ENCODE results near the gene CFAP91.
A peak's percentile ranks its signal among the peaks of the same experiment; 100 is the strongest.
"Not testable (repeated sequence)": the region's sequence is repeated elsewhere in the genome, so short reads cannot be mapped to it uniquely, and the experiment has no call there.

Gene CFAP91

DNA sequence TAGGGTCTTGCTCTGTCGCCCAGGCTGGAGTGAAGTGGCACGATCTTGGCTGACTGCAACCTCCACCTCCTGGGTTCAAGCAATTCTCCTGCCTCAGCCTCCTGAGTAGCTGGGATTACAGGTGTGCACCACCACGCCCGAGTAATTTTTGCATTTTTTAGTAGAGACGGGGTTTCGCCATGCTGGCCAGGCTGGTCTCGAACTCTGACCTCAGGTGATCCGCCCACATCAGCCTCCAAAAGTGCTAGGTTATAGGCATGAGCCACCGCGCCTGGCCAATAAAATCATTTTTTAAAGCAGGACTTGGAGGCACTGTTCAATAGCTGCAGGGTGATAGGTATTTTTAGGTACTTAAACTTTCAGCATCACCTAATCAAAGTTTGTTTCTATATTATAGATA lies 24.6 kb upstream of the CFAP91 start:
- not testable (repeated sequence) for DNase-seq

DNA sequence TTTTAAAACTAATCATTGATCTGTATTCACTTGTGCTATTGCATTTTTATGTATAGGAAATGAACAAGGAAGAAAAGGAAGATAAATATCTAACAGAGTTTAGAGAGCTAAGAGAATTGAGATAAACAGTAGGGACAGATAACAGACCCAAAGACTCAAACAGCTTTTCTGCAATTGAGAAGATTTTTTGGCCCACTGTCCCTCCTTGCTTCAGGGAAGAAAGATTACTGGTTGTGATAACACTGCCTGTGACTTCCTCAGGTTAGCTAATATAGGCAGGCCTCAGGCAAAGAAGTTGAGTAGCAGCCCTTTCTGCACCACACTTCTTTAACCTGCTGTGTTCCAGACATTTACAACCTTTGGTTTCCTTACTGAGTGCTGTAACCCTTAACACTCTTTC lies 22.9 kb upstream of the CFAP91 start:
- DNase-seq, result no peak

GRCh38 chr3:119681279-119681678 lies 21.5 kb upstream of the CFAP91 start:
- DNase-seq, result peak; percentile 56

- no peak for DNase-seq
Observed at GRCh38 chr3:119683421-119683820, 19.4 kb upstream of the CFAP91 start.

DNA sequence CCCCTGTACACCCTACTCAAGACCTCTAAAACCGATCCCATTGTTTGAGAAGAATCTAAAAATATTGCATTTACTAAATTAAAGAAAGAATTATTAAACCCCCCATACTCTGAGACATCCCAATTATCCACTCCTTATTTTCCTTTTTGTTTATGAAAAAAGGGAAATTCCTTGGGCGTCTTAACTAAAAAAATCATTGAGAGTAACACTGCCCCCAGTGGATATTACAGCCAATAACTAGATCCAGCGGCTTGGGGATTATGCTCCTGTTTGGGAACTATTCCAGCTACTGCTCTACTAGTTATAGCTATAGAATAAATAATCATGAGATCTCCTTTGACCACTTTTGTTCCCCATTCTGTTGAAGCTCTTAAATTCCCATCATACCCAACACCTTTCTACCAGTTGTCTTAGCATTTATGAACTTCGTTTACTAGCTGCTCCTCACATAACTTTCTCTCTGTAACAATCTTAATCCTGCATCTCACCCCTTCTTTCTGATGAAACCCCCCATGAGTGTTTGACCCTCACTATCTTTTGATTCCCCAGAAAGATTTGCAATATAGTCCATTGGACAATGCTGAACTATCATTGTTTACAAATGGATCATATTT lies 12.7 kb upstream of the CFAP91 start:
- DNase-seq, result no peak

DNA sequence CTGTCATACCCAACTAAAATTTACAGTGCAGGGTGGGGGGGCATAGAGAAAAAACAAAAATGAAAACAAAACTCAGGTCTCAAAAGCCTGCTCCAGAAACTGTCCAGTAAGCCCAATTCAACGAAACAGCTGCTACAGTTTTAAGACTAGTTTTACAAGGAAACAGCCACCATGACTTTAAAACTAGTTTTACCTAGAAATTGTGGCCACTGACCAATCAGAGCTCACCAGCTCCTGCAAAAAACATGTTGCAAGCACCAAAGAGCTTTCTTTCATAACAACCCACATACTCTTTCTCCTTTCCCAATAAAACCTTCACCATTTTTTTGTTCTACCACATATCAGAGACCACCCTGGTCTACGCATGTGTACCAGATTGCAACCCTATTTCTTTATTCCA lies 7.3 kb upstream of the CFAP91 start:
- DNase-seq, result no peak

DNA sequence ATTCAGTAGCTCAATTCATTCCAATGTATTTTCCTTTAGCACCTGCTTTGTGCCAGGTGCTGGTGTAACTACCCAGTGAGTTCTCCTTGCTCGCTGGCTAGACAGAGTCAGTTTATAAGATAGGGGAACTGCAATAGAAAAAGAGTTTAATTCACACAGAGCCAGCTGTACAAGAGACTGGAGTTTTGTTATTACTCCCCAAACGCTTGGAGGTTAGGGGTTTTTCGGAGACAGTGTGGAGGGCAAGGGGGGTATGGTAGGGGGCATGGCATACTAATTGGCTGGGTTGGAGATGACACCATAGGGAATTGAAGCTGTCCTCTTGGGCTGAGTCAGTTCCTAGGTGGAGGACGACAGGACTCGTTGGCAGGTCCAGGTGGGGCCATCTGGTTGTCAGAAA lies 5.4 kb upstream of the CFAP91 start:
- no peak for DNase-seq

DNA sequence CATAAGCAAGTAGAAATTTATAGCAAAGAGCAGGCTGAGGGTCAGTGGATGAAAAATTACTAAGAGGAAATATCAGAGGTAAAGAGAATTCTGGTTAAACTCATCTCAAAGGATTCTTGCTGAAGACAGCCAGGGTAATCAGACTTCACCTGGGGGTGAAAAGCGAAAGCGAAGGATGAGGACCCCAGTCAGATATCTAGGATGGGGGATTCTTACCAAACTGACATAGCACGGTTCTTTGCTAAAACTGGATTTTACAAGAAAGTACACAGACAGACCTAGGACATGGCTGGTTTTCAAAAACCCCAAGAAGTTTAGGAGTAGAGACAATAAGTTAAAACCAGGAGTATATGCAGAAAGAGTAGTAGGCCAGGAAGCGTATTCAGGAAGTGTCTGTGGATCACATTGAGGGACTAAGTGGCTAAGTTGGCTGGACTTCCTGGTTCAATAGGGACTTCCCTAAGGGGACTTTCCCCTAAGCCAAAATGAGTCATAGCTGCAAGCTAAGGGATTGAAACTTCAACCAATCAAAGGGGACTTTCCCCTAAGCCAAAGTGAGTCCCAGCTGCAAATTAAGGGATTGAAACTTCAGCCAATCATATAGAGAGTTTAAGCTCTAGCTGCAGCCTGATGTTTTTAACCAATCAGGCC lies 2.4 kb upstream of the CFAP91 start:
- peak; percentile 81 for DNase-seq

GRCh38 chr3:119700920-119701734 lies 1.7 kb upstream of the CFAP91 start:
- DNase-seq, result no peak

DNA sequence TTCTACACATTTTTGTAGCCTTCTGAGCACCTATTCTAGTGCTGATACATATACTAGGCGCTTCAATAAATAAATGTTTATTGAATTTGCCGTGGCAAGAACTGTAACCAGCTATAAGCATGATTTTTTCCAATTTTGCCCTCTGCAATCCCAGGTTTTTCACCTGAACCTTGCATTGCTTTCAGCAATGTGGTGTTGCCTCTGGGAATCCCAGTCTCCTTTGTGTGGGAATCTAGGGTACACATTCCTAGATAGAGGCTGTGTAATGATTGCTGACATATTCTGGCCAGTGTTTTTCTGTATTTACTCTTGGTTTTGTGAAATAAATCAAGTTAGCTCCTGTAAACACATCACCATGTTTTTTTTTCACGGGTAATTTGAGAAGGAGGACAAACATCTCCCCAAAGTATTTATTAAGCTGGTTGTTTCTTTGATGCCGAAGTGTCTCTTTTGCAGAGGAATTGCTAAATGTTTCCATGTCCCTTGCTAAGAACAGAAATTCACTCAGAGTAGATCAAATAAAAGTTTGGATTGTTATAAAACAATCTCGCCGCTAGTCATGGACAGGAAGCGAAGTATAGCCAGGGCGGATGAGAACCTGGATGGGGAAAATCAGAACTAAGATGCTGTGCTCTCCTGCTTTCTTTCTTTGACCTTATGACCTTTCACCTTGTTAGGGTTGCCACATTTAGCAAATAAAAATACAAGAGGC lies 1.2 kb downstream of the CFAP91 start:
- no peak for DNase-seq

- no peak for DNase-seq
Observed at GRCh38 chr3:119715105-119715504, 12.3 kb downstream of the CFAP91 start.

DNA sequence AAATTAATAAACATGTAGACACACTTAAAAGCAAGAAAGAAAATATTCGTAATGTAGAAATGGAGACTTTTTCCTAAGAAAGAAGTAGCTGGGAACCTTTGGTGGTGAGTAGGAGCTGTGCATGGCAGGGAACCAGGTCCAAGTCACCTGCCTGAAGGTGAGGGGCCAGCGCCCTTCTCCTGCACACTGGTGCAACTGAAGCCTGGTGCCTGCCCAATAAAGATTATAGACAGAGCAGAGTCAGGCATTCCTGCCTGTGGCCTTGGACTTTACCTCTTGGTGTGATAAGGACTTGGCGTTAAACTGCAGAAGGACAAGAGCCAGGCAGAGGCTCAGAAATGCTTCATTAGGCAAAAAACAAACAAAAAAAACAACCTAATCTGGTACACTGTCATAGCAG lies 14.2 kb downstream of the CFAP91 start:
- DNase-seq, result no peak

- DNase-seq, result no peak
Observed at GRCh38 chr3:119717520-119717919, 14.7 kb downstream of the CFAP91 start.

- no peak for DNase-seq
Observed at GRCh38 chr3:119723022-119723421, 20.2 kb downstream of the CFAP91 start.

DNA sequence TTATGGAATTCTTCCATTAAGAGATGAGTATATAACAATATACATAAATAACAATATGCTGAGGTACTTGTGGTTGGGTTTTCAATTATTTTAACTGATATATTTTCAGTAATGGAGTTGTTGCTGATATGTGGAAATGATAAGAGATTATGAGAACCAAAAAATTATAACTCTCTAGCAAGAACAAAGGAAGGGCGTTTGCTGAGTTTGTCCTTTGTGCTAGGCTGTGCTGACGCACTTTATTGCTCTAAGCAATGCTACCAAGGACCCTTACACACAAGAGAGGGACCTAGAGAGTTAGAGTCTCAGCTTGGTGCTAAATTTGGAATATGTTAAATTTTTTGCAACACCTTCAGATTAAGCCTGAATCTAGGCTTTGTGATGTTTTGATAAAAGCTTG lies 24.1 kb downstream of the CFAP91 start:
- DNase-seq, result no peak

DNA sequence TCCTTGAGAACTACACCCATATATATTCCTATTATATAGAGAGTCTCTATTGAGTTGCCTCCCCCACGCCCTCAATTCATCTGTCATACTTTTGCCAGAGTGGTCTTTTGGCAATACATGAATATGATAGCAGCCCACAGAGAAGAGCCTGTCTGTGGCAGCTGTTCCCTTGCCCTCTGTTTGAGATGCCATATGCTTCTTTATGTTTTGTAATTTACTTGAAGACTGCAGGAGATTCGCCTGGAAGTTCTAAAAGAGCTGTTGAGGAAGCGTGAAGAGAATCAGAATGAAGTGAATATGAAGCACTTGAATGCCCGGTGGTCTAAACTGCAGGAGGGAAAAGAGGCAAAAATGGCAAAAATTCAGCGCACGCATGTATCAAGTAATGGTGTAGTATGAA lies 27.2 kb downstream of the CFAP91 start:
- no peak for DNase-seq

GRCh38 chr3:119731560-119732343 lies 28.9 kb downstream of the CFAP91 start:
- DNase-seq, result peak; percentile 44

DNA sequence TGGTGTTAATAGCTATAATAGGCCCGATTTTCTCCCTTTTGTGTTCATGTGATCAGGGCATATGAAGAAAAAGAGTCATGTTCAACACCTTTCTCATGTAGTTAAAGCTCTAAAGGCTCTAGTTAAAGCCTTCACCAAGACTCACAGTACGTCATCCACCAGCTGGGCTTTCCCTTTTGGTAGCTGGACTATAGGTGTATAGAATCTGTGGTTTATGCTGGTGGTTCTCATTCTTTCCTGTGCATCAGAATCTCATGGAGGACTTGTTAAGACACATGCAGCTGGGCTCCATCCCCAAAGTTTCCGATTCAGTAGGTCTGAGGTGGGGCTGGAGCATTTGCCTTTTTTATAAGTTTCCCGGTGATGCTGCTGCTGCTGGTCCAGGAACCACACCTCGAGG lies 31.0 kb downstream of the CFAP91 start:
- no peak for DNase-seq

- DNase-seq, result no peak
Observed at GRCh38 chr3:119738741-119739140, 35.9 kb downstream of the CFAP91 start.

DNA sequence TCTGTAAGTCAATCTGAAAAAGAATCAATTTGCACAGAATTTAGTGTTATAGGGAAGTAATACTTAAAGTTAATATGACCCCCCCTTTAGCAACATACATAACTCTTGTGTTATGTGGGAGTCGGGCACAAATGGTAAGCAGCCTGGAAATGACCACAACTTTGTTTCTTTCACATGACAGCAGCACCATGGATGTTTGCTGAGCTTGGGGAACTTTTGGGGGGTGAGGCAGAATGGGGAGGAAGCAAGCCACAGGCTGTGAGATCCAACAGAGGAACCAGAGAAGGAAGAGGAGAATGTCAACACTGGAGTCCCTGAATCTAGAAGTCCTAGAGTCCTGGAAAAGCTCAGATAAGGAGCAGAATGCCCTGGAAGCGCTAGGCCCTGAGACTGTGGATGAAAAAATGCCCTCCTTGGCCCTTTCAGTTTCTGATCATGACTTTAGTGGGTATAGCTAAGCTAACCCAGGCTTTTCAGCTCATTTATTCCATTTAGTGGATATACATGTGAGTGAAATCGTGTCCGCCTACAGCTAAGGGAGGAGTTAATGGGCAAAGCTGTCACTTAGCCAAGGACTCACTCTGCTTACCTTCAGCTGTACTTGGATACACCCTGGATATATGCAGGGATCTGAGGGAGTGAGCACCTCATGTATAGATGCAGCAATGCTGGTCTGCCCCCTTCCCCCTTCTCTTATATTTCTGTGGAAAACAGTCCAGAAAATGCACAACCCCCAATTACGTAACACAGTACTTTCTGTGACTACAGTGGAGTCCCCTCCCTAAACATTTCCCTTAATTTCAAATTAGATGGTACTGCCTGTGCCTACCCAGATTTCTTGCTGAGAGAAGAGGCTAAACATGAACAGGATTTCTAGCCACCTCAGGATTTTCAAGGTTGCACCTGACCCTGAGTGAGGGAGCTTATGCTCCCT lies 39.1 kb downstream of the CFAP91 start:
- no peak for DNase-seq

DNA sequence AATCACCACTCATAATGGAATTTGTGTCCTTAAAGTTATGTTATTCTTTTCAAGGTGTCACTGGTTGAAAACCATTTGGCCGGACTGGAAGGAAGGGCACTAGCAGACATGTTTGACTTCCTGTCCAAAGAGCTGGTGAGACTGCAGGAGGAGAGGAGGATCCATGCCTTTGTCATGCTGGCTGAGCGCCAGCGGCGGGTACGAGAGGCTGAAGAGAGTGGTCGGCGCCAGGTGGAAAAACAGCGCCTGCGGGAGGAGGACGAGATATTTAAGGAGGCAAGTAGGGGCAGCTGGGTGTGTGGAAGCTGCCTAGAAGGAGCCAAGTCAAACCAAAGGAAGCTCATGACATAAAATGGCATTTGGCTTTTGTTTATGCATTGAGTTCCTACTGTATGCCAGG lies 41.1 kb downstream of the CFAP91 start:
- no peak for DNase-seq

DNA sequence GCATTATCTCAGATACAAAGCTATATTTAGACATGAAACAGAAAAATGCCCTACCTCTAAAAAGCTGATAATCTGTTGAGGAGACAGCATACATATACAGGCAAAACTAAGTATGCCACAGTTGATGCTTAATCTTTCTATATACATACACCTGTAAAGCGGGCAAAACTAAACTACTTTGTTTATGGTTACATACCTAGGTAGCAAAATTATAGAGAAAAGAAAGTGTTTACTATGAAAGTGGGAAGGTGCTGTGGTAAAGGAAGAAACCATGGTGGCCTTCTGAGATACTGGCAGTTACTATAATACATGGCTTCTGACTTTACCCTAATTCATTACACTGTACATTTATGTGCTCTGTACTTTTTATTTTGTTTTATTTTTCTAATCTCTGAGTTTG lies 43.1 kb downstream of the CFAP91 start:
- no peak for DNase-seq

Measured in activated CD4-positive, alpha-beta T cell treated with anti-CD3 and anti-CD28 coated beads, Interleukin-2, Interleukin-6, amounts not matched to agents 100 ng/mL and 50 ng/mL, durations not matched to agents 16 hours and 8 hours (primary cell).